Effector memory CD4-positive, alpha-beta T cell (primary cell): ENCODE measurements around the gene PPP1R3C.

Experiments
- DNase-seq, 3 donors: peaks; one replicate each; pipeline ENCODE4 v3.0.0-alpha.2; 2020
- H3K27ac ChIP-seq: 2 replicates; pipeline ENCODE4 v1.7.0; 2013; ENCODE audit warnings: mild to moderate bottlenecking, low read length, moderate library complexity; ENCODE audit not compliant: insufficient read depth, poor library complexity, severe bottlenecking
- H3K27me3 ChIP-seq: replicated peaks from 2 replicates; pipeline ENCODE4 v1.7.0; 2013; ENCODE audit warnings: mild to moderate bottlenecking, low read length; ENCODE audit not compliant: insufficient read depth, control insufficient read depth, poor library complexity, severe bottlenecking
- H3K36me3 ChIP-seq: 2 replicates; pipeline ENCODE4 v1.7.0; 2013; ENCODE audit warnings: mild to moderate bottlenecking, low read length, moderate library complexity; ENCODE audit not compliant: control insufficient read depth, insufficient read depth
- H3K4me1 ChIP-seq: 2 replicates; pipeline ENCODE4 v1.7.0; 2013; ENCODE audit warnings: low read length, mild to moderate bottlenecking; ENCODE audit not compliant: control insufficient read depth, insufficient read depth, poor library complexity, severe bottlenecking
- H3K4me3 ChIP-seq: 2 replicates; pipeline ENCODE4 v1.7.0; 2013; ENCODE audit warnings: low read length, low read depth, mild to moderate bottlenecking; ENCODE audit not compliant: insufficient read depth, poor library complexity, severe bottlenecking
- H3K9me3 ChIP-seq: 2 replicates; pipeline ENCODE4 v1.7.0; 2013; ENCODE audit warnings: mild to moderate bottlenecking, low read length, moderate library complexity; ENCODE audit not compliant: control insufficient read depth

PPP1R3C gene

GRCh38 chr10:91630625-91631024 is 2.2 kb downstream of the PPP1R3C start:
- Histone ChIP-seq H3K9me3 (no peaks in the 10 kb centered on the region), H3K27me3 (peaks cover 28% of the 10 kb centered on the region), H3K36me3 (no peaks in the 10 kb centered on the region), H3K27ac (no peak overlapping the region), H3K4me1 (peaks cover 4% of the 10 kb centered on the region), H3K4me3 (no peak overlapping the region)
- DNase-seq, result no peak

GRCh38 chr10:91629715-91630549 is 2.9 kb downstream of the PPP1R3C start:
- Histone ChIP-seq H3K36me3 (no peaks in the 10 kb centered on the region), H3K27me3 (peaks cover 22% of the 10 kb centered on the region), H3K4me3 (no peak overlapping the region), H3K4me1 (peaks cover 4% of the 10 kb centered on the region), H3K9me3 (no peaks in the 10 kb centered on the region), H3K27ac (no peak overlapping the region)
- DNase-seq, result no peak

GRCh38 chr10:91628383-91628782 is 4.5 kb downstream of the PPP1R3C start:
- no peaks in the 10 kb centered on the region for H3K9me3 ChIP-seq
- no peak for DNase-seq
- no peaks in the 10 kb centered on the region for H3K36me3 ChIP-seq
- H3K27me3 ChIP-seq, result peaks cover 14% of the 10 kb centered on the region
- no peak overlapping the region for H3K27ac ChIP-seq
- H3K4me3 ChIP-seq, result no peak overlapping the region
- H3K4me1 ChIP-seq, result peaks cover 3% of the 10 kb centered on the region

GRCh38 chr10:91627344-91628102 is 5.3 kb downstream of the PPP1R3C start:
- no peak for DNase-seq
- no peak overlapping the region for H3K27ac ChIP-seq
- H3K27me3 ChIP-seq, result peaks cover 6% of the 10 kb centered on the region
- H3K4me3 ChIP-seq, result no peak overlapping the region
- H3K36me3 ChIP-seq, result no peaks in the 10 kb centered on the region
- H3K4me1 ChIP-seq, result no peaks in the 10 kb centered on the region
- no peaks in the 10 kb centered on the region for H3K9me3 ChIP-seq

GRCh38 chr10:91626936-91627335 is 5.9 kb downstream of the PPP1R3C start:
- H3K27me3 ChIP-seq, result peaks cover 1% of the 10 kb centered on the region

GRCh38 chr10:91624633-91625032 is 8.2 kb downstream of the PPP1R3C start:
- no peak overlapping the region for H3K4me3 ChIP-seq
- no peak overlapping the region for H3K27ac ChIP-seq
- no peaks in the 10 kb centered on the region for H3K9me3 ChIP-seq
- no peaks in the 10 kb centered on the region for H3K27me3 ChIP-seq
- no peak for DNase-seq
- no peaks in the 10 kb centered on the region for H3K36me3 ChIP-seq
- H3K4me1 ChIP-seq, result no peaks in the 10 kb centered on the region

More at GRCh38 chr10:91626936-91627335, 5.9 kb downstream of the PPP1R3C start:
- Histone ChIP-seq H3K4me3 (no peak overlapping the region), H3K36me3 (no peaks in the 10 kb centered on the region), H3K27ac (no peak overlapping the region), H3K9me3 (no peaks in the 10 kb centered on the region), H3K4me1 (no peaks in the 10 kb centered on the region)
- DNase-seq, result no peak

- no peaks in the 10 kb centered on the region for H3K36me3 ChIP-seq
- H3K4me1 ChIP-seq, result no peaks in the 10 kb centered on the region
- H3K9me3 ChIP-seq, result no peaks in the 10 kb centered on the region
- H3K27ac ChIP-seq, result no peak overlapping the region
- no peaks in the 10 kb centered on the region for H3K27me3 ChIP-seq
- DNase-seq, result no peak
- H3K4me3 ChIP-seq, result no peak overlapping the region
Observed at GRCh38 chr10:91622601-91623000, 10.3 kb downstream of the PPP1R3C start.

GRCh38 chr10:91621483-91622113 is 11.3 kb downstream of the PPP1R3C start:
- Histone ChIP-seq H3K27me3 (peaks cover 4% of the 10 kb centered on the region), H3K9me3 (no peaks in the 10 kb centered on the region), H3K4me3 (no peak overlapping the region), H3K27ac (no peak overlapping the region), H3K36me3 (no peaks in the 10 kb centered on the region), H3K4me1 (no peaks in the 10 kb centered on the region)
- no peak for DNase-seq

- H3K9me3 ChIP-seq, result no peaks in the 10 kb centered on the region
- H3K4me1 ChIP-seq, result no peaks in the 10 kb centered on the region
- no peaks in the 10 kb centered on the region for H3K36me3 ChIP-seq
- no peak overlapping the region for H3K27ac ChIP-seq
- H3K4me3 ChIP-seq, result no peak overlapping the region
- DNase-seq, result no peak
- peaks cover 4% of the 10 kb centered on the region for H3K27me3 ChIP-seq
Observed at GRCh38 chr10:91617072-91617609, 15.7 kb downstream of the PPP1R3C start.
